T follicular helper cell (primary cell): ENCODE results near the gene EIF1B.
A peak's percentile ranks its signal among the peaks of the same experiment; 100 is the strongest.

Experiments used
- DNase-seq: peaks from one replicate; pipeline ENCODE4 v3.0.0-alpha.2; 2020; ENCODE audit warnings: low read depth

EIF1B gene

GRCh38 chr3:40308725-40309417 is 636 bp upstream of the EIF1B start:
- no peak for DNase-seq

GRCh38 chr3:40309925-40310695 is 603 bp downstream of the EIF1B start:
- peak; percentile 9 for DNase-seq

- DNase-seq: no peak
These were observed 1.2 kb downstream of the EIF1B start for GRCh38 chr3:40310705-40311104.

GRCh38 chr3:40312661-40313226 is 3.2 kb downstream of the EIF1B start:
- DNase-seq: no peak

GRCh38 chr3:40313975-40314860 is 4.7 kb downstream of the EIF1B start:
- DNase-seq: no peak

- DNase-seq: peak; percentile 31
These were observed 7.8 kb downstream of the EIF1B start for GRCh38 chr3:40317061-40317855.

GRCh38 chr3:40321818-40322217 is 12.3 kb downstream of the EIF1B start:
- no peak for DNase-seq

GRCh38 chr3:40323946-40324345 is 14.4 kb downstream of the EIF1B start:
- DNase-seq: no peak

GRCh38 chr3:40324621-40325020 is 15.1 kb downstream of the EIF1B start:
- no peak for DNase-seq

GRCh38 chr3:40325465-40325864 is 16.0 kb downstream of the EIF1B start:
- DNase-seq: no peak

GRCh38 chr3:40328374-40328773 is 18.9 kb downstream of the EIF1B start:
- no peak for DNase-seq

- no peak for DNase-seq
These were observed 19.6 kb downstream of the EIF1B start for GRCh38 chr3:40329071-40329470.

- DNase-seq: no peak
These were observed 23.2 kb downstream of the EIF1B start for GRCh38 chr3:40332684-40333083.

GRCh38 chr3:40333416-40333815 is 23.9 kb downstream of the EIF1B start:
- no peak for DNase-seq

GRCh38 chr3:40333852-40334251 is 24.3 kb downstream of the EIF1B start:
- DNase-seq: no peak

GRCh38 chr3:40336101-40336500 is 26.6 kb downstream of the EIF1B start:
- DNase-seq: no peak

GRCh38 chr3:40336511-40337135 is 27.1 kb downstream of the EIF1B start:
- DNase-seq: no peak

GRCh38 chr3:40337136-40338108 is 27.9 kb downstream of the EIF1B start:
- DNase-seq: no peak

- no peak for DNase-seq
These were observed 30.4 kb downstream of the EIF1B start for GRCh38 chr3:40339871-40340270.
